GM19023 (cell line): ENCODE results near the gene MAP4K5.
A peak's percentile ranks its signal among the peaks of the same experiment; 100 is the strongest.
"Not testable (repeated sequence)": the region's sequence is repeated elsewhere in the genome, so short reads cannot be mapped to it uniquely, and the experiment has no call there.

Experiments
- ATAC-seq: cut with Tn5 transposase; IDR thresholded peaks from one replicate; pipeline ENCODE4 v1.9.1; 2021; ENCODE audit warnings: mild to moderate bottlenecking, moderate library complexity; ENCODE audit not compliant: unreplicated experiment

Gene MAP4K5

GRCh38 chr14:50532502-50533240 lies at the start of gene MAP4K5:
Gene MAP4K5, minus strand, starts transcription at chr14:50532569. Its CDS starts 520 bp downstream, at chr14:50532049.
- peak; percentile 96 for ATAC-seq

DNA sequence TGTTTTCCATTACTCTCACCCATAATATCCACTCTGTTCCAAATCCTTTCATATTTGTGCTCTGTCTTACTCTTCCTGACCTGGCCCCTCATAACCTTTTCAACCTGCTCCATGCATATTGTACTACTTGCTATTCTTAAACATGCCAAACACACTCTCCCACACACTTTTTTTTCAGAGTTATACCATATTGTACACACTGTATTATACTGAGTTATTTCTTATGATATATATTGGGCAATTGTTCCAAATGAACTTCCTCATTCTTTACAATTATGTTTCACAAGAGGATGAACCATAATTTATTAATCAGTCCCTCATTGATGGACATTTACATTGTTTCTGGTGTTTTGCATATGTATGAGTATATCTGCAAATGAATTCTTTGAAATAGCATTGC lies 46.1 kb upstream of the MAP4K5 start:
- no peak for ATAC-seq

- ATAC-seq: no peak
Measured at GRCh38 chr14:50577982-50578381, 45.6 kb upstream of the MAP4K5 start.

- no peak for ATAC-seq
Measured at GRCh38 chr14:50575769-50576168, 43.4 kb upstream of the MAP4K5 start.

GRCh38 chr14:50573862-50574261 lies 41.5 kb upstream of the MAP4K5 start:
- ATAC-seq: no peak

GRCh38 chr14:50569714-50570274 lies 37.4 kb upstream of the MAP4K5 start:
- ATAC-seq: no peak

DNA sequence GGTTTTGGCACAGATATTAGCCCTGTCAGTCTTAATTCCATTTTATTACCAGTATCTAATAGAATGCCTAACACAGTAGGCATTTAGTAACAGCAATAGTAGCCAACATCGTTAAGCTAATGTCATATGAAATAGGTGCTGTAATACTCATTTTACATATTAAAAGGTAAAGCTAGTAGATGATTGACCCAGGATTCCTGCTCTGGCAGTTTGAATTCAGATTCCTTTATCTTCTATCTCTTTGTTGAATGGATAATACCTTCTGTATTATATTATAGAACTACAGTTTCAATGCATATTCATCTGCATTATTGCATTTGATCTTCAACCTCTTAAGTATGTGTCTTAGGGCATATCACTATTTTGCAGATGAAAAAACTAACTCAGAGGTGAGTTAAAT lies 30.5 kb upstream of the MAP4K5 start:
- ATAC-seq: no peak

DNA sequence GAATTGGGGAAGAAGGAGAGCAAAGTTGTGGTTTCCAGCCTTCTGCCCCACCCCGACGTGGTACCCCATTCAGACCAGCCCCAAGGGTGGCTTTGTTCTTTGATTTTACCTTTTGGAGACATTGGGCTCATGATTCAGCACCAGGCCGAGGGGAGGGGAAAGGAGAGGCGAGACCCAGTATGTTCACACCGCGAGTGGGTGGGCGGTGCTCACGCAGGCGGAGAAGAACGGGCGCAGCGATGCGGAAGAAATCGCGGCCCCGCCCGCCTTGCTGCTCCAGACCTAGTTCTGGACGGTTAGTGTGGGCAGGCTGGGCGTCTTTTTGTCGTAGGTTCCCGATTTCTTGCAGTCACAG lies 28.5 kb upstream of the MAP4K5 start:
- peak; percentile 17 for ATAC-seq

- ATAC-seq: peak; percentile 48
Measured at GRCh38 chr14:50559990-50560930, 27.9 kb upstream of the MAP4K5 start, which contains the start of gene ATL1. Gene ATL1, plus strand, starts transcription at chr14:50560145. Its CDS starts 121 bp downstream, at chr14:50560266.

DNA sequence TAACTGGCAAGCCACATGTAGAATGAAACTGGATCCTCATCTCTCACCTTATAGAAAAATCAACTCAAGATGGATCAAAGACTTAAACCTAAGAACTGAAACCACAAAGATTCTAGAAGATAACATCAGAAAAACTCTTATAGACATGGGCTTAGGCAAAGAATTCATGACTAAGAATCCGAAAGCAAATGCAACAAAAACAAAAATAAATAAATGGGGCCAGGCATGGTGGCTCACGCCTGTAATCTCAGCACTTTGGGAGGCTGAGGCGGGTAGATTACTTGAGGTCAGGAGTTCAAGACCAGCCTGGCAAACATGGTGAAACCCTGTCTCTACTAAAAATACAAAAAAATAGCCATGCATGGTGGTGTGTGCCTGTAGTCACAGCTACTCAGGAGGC lies 20.4 kb upstream of the MAP4K5 start:
- not testable (repeated sequence) for ATAC-seq

DNA sequence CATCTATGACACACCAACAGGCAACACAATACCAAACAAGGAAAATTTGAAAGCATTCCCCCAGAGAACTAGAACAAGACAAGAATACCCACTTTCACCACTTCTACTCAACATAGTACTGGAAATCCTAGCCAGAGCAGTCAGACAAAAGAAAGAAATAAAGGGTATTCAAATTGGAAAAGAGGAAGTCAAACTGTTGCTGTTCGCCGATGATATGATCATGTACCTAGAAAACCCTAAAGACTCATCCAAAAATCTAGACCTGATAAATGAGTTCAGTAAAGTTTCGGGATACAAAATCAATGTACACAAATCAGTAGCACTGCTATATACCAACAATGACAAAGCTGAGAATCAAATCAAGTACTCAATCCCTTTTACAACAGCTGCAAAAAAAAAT lies 19.5 kb upstream of the MAP4K5 start:
- ATAC-seq: no peak

GRCh38 chr14:50550294-50550693 lies 17.9 kb upstream of the MAP4K5 start:
- ATAC-seq: no peak

DNA sequence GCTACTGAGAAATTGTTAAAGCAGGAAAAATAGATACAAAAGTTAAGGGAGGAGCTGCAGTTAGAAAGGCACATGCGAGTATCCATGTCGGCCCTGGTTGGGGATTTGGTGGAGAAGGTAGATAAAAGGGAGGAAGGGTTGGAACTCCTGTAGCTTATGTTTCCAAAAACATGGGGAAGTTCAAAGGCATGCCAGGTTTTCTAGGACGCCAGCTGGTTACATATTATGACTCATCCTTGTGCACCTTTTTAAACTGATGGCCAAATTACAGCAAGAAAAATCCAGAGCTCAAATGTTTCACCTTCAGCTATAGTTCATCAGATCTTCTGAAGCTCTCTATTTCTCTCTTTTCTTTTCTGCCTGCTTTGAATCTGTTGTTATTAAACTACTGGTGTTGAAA lies 13.2 kb upstream of the MAP4K5 start:
- no peak for ATAC-seq

DNA sequence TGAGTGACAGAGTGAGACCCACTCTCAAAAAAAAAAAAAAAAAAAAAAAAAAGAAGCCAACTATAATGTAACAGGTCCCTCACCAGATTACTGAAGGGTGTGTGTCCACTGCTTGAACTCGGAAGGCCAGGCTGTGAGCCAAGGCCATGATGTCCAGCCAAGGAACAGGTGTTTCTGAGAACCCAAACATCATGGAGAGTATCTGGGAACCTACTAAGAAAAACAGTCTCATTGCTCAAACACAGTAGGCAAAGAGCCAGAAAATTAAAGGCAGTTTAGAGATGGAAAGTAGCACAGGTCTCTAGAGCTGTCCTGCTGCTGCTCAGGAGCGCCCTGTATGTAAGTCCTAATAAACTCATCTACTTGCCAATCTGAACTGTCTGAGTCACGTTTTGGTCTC lies 12.5 kb upstream of the MAP4K5 start:
- no peak for ATAC-seq

DNA sequence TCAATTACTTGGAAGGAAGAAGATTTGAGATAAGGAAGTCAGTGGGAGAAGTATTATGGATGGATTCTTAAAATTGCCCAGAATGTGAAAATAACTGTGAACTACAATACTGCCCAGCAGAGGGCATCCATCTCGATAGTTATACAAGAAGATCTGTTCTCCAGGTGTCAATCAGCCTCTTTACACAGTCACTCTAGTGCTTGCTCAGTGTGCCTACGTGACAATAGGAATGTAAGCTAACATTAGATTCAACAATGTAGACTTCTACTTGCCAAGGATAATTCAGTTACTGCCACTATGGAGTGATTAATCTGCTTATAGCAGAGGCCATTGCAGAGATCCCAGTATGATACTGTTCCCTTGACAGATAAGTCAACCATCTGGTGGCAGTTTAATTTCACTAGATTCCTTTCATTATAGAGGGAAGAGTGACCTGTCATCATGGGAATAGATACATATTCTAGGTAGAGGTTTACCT lies 10.6 kb upstream of the MAP4K5 start:
- ATAC-seq: no peak

GRCh38 chr14:50541159-50541567 lies 8.8 kb upstream of the MAP4K5 start:
- ATAC-seq: no peak

GRCh38 chr14:50539051-50539450 lies 6.7 kb upstream of the MAP4K5 start:
- no peak for ATAC-seq

DNA sequence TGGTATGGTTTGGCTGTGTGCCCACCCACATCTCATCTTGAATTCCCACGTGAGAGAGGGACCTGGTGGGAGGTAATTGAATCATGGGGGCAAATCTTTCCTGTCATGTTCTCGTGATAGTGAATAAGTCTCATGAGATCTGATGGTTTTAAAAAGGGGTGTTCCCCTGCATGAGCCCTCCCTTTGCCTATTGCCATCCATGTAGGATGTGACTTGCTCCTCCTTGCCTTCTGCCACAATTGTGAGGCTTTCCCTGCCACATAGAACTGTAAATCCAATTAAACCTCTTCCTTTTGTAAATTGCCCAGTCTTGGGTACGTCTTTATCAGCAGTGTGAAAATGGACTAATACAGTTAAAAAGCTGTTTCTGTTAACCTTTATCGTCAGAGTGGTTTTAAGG lies 5.7 kb upstream of the MAP4K5 start:
- ATAC-seq: not testable (repeated sequence)

- ATAC-seq: no peak
Measured at GRCh38 chr14:50534997-50535396, 2.6 kb upstream of the MAP4K5 start.

DNA sequence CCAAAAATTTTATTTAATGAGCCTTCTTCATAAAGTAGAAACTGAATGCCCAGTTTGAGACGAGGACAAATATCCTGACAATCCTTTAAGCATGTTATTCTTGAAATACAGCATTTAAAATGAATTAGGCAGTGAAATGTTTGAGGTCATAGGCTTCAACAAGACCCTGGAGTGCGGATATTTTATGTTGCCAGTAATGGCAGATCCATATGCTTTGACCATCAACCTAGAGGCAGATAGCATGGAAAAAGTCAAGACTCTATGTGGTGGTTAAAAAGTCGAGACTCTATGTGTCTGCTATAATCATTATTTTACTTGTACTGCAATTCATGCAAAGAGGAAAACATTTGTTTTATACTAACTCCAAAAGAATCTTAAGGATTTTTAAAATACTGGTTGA lies 2.0 kb upstream of the MAP4K5 start:
- ATAC-seq: no peak

DNA sequence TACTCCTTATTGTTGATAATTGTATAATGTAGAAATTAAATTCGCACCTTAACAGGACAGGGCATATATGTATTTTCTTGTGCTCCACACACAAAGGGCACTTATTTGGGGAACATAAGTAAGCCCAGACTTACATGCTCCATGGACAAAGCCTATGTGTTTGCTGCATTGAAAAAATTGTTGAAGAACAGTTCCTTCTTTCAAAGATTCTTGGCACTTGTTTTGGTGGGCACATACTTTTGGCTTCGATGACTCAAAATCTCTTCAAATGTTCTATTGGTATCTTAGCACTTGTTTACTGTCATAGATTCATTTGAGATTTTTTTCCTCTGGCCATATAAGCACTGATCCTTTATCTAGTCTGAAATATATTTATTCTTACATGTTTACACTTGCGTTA lies 1.4 kb upstream of the MAP4K5 start:
- ATAC-seq: no peak
